CD4-positive, alpha-beta T cell treated with Interleukin-6 for 4 hours (primary cell): ENCODE results near the gene ALPG.
"Not testable (repeated sequence)": the region's sequence is repeated elsewhere in the genome, so short reads cannot be mapped to it uniquely, and the experiment has no call there.

ENCODE experiments used
- DNase-seq: peaks from one replicate; pipeline ENCODE4 v3.0.0-alpha.2; 2020; ENCODE audit warnings: mixed read lengths

Gene ALPG

DNA sequence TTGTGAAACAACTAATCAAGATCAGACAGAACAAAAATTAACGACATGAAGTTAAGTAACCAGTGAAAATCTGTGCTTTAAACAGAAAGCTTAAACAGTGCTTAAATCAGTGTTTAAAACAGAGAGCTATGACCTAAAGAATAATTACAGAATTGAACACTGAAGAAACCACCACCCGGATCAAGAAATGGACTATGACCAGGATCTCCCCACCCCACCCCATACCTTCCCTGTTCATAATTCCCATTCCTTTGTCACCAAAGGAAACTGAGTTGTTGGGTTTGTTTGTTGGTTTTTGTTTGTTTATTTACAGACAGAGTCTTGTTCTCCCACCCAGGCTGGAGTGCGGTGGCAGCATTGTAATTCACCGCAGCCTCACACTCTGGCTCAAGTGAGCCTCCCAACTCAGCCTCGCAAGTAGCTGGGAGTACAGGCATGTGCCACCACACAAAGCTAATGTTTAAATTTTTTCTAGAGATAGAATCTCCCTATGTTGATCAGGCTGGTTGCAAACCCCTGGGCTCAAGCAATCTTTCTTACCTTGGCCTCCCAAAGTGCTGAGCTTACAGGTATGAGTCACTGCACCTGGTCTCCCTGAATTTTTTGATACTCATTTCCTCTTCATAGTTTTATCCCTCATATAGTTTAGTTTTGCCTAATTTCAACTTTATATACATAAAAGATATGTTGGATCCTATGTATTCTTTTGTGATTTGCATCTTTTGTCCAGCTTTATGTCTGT, 8.2 kb upstream of the ALPG start:
- no peak for DNase-seq

DNA sequence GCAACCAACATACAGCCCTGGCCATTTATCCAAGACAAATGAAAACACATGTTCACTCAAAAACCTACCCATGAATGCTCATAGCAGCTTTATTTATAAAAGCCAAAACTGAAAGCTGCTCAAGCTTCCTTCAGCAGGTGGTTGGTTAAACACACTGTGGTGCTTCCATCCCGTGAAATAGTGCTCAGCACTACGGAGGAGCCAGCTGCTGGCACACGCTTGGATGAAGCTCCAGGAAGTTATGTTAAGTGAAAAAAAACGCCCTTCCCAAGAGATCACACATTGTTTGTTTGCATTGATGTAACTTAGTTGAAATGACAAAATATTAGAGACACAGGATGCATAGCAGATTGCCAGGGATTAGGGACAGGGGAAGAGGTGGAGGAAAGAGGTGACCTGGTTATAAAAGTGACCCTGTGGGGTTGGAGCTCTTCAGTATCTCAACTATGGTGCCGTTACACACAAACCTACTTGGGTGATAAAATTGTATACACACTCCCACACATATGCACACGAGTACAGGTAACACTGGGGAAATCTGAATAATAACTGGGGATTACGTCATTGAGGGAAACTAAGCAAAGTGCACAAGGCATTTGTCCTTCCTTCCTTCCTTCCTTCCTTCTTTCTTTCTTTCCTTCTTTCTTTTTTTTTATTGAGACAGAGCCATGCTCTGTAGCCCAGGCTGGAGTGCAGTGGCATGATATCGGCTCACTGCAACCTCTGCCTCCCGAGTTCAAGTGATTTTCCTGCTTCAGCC, 6.2 kb upstream of the ALPG start:
- no peak for DNase-seq

DNA sequence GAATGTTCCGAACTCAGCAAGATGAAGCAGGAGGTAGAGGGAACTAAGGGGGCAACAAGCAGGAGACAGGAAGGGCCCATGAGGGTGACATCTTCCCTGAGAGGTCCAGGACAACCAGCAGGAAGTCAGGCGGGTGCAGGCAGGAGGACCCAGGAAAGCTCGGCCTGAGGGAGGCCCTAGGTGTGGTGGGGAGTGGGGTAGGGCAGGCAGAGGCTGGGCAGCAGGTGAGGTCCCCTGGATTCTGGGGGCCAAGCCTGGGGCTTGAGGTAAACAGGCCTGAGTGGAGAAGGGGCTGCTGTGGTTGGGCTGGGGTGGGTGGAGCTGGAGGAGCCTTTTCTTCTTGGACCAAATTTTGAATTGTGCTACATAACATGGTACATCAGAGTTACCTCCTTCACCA, 4.1 kb upstream of the ALPG start:
- no peak for DNase-seq

DNA sequence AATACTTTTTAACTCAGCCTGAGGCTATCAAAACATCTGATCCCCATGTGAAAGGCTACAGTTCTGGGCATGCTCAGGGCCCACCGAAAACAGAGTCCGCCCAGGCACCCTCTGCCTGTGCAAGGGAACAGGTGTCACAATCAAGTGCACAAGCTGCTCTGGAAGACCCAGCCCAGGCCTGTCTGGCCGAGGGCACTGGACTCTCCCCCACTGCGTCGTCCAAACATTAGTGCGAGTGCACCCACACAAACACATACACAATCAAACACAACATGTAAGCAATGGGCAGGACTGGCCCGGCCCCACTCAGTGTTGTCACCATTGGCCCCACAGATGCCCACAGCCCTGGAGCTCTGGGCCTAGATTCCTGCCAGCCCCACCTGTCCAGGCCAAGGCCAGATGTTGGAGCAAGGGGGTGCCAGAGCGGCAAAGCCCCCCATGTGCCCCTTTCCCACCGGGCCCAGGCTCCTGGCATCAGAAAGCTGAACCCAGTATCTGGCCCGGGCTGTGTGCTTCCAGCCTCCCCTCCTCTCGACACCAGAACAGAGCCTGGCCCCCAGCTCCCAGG, 617 bp upstream of the ALPG start:
- no peak for DNase-seq

DNA sequence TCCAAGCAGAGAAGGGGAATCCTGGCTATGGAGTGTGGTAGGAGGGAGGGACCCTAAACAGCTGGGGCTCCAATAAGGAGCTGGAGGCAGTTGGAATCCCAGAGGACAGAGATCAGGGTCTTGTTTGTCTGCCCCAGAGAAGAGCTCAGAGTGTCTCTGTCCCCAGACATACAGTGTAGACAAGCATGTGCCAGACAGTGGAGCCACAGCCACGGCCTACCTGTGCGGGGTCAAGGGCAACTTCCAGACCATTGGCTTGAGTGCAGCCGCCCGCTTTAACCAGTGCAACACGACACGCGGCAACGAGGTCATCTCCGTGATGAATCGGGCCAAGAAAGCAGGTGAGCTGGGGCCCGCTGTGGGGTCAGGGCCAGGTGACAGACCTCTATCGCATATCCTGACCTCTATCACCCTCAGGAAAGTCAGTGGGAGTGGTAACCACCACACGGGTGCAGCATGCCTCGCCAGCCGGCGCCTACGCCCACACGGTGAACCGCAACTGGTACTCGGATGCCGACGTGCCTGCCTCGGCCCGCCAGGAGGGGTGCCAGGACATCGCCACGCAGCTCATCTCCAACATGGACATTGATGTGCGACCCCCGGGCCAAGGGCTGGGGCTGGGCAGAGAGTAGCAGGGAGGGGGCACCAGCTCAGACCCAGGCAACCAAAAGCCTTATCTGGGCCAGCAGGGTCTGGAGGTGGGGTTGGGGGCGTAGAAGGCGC, 945 bp downstream of the ALPG start:
- DNase-seq = not testable (repeated sequence)

DNA sequence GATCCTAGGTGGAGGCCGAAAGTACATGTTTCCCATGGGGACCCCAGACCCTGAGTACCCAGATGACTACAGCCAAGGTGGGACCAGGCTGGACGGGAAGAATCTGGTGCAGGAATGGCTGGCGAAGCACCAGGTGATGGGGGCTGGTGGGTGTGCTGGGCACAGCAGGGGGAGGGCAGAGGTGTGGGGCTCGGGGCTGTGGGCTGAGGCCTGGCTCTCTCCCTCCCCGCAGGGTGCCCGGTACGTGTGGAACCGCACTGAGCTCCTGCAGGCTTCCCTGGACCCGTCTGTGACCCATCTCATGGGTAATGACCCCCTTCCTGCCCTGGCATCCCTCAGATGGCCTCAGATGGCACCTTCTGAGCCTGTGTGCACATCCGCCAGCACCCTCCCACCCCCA, 1.6 kb downstream of the ALPG start:
- not testable (repeated sequence) for DNase-seq

DNA sequence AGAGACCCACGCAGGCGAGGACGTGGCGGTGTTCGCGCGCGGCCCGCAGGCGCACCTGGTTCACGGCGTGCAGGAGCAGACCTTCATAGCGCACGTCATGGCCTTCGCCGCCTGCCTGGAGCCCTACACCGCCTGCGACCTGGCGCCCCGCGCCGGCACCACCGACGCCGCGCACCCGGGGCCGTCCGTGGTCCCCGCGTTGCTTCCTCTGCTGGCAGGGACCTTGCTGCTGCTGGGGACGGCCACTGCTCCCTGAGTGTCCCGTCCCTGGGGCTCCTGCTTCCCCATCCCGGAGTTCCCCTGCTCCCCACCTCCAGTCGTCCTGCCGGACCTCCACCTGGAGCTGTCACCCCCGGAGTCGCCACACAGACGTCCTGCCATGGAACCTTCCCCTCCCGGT, 3.0 kb downstream of the ALPG start:
- not testable (repeated sequence) for DNase-seq

DNA sequence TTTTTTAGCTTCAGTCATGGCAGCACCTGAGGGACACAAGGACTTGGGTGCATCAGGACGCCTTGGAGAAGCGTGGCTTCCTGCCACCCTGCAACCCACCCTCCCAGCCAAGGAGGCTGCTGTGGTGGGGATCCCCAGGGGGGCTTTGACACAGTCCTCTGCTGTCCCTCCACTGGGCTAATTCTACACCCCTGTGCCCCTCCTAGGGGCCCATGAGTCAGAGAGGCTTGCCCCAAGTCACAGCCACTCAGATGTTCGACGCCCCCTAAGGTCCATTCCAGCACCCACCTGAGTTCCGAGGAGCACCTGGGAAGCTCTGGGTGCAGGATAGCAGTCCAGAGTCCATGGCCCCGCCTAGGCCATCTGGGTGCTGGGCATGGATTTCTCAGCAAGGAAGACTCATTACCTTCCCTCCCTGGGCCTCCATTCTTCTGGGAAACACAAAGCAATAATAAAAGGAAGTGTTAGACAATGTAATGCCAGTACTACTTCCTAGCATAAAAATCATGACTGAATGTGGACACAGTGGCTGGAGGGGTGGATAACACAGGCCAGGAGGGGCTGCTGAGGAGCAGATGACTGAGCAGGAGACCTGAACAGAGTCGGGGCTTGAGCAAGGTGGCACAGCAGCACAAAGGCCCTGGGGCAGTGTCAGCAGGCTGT, 3.7 kb downstream of the ALPG start:
- DNase-seq = no peak

DNA sequence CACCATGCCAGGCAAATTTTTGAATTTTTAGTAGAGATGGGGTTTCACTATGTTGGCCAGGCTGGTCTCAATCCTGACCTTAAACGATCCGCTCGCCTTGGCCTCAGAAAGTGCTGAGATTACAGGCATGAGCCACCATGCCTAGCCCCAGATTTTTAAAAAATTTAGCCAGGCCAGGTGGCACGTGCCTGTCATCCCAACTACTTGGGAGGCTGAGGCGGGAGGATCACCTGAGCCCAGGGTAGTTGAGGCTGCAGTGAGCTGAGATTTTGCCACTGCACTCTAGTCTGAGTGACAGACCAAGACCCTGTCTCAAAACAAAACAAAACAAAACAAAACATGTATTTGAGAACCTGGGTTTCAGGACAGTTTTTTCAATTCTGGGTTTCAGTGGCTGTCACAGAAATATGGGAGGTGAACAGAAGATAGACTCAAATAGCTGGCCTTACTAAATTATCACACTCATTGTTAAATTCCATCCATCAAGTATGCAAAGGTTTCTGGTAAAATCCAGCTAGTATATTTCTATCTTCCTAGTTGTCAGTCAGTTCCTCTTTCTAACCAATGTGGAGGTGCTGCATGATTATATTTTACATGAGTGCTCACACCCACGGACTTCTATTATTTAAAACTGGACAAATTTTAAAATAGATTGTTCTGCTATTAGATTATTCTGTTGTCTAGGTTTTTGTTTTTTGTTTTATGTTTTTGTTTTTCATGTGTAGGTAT, 5.4 kb downstream of the ALPG start:
- DNase-seq = no peak

DNA sequence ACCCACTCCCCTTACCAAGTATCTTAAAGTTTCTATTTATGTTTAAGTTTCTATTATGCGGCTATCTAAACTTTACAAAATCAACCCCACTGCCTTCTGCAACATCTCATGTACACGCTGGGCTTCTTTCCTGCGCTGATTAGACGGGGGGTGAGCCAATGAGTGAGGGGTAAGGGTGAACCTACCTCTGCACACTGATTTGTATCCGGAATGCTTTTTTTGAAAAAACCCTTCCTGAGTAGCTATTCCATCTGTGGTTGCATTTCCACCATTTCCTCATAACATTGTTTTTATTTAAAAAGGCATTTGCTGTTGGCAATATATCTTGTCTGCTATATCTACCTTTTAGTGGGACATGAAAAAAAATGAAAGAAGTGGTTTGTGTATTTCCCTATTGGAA, 6.3 kb downstream of the ALPG start:
- DNase-seq = no peak

DNA sequence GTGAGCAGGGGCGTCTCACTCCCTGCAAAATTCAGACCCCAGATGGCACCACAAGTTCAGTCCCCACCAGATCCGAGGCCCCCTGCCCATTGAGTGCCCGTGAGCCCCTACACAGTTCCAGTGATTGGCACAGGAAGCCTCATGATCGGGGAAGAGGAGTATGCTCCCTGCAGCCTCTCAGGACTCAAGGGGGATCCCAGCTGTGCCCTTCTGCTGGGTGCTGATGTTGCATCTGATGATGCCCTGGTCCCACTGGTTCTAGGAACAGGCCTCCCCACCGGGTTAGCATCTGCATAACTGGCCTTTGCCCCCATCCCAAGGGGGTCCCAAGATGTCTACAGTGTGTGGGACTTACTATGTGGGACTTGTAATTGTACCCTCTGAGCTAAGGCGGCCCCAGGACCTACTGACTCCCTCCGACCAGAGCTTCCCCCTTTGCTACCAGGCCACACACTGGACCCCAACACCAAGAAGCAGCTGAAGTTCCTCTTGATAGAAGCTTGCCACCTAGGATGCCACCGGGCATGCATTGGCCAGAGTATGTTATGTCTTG, 8.6 kb downstream of the ALPG start:
- no peak for DNase-seq

DNA sequence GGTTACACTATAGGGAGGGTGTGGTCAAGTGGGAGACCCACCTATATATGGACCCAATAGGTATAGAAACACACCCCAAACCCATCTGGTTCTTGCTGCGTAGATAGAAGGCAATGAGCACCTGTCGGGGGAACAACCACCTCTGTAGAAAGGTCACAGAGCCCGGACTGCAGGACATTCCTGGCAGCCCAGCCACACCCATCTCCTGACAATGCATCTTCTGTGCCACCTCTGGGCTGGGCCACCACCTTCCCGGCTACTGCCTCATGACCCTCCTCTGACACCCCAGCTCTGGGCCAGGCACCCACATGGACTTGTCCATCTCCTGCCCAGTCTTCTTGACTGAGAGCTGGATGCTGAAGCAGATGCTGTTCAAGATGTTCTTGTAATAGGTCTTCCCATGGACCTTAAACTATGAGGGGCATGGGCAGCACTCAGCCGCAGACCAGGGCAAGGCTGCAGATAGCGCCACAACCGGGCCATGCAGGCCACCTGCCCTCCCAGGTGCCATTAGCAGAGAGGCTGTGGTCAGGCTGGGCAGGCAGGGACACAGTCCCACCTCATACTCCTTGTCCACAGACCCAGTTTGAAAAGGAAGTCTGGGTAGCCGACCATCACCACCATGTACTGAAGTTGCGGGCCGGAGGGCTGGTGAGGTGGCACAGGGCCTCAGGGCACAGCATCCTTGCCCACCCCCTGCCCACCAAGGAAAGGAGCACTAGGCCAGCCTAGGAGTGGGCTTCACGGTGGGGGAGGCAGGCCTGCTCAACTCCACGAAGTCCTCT, 9.3 kb downstream of the ALPG start:
- no peak for DNase-seq

DNA sequence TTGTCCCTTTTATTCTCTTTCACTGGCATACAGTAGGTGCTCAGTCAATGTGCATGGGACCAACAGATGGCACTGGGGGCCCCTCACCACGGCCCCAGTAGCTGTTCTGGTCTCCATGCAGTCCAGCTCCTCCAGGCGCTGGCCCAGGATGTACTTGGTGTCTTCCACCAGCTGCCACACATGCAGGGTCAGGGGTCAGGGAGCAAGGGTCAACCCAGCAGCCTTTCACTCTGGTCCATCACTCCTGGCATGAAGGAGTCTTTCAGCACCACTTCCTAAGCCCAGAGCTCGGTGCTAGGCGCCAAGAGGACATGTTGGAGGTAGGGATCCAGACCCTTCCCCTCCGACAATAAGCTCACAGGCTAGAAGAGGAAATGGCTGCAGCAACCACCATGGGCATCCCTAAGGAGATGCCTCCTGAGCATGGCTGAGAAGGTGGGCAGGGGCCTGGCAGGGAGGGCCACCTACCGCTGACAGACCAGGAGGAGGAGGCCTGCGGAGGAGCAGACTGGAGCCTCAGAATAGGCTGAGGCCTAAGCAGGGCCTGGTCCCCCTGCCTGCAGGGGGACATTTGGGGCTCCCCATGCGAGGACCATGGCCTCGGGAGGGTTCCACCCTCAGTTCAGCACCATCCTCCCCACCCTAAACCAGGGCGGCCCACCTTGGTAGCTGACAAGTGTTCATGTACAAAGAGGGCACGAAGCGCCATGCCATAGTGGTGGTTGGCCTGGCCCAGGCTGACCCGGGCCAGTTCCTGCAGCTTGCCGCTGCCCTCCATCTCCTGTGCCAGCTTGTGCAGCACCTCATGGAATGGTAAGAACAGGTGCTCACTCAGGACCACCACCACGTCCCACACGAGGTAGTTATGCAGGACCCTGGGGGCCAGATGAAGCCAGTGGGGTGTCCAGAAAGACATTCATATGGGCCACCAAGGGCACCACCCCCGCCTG, 10.2 kb downstream of the ALPG start:
- no peak for DNase-seq

DNA sequence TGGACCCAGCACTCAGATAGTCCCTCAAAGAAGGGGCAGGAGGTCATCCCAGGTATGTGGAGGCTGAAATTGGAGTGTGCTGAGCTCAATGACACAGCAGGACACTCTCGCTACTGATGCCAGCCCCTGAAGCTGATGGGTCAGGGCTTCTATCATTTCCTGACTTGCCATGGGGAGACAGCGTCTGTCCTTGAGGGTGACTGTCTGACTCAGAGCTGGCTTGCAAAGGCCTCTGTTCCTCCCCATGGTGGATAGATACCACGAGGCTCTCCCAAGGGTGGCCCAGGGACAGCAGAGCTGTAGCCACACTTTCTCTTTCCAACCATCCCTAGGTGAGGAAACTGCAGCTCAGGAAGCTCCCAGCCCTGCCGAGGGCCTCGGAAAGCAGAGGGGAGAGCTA, 10.8 kb downstream of the ALPG start:
- no peak for DNase-seq

DNA sequence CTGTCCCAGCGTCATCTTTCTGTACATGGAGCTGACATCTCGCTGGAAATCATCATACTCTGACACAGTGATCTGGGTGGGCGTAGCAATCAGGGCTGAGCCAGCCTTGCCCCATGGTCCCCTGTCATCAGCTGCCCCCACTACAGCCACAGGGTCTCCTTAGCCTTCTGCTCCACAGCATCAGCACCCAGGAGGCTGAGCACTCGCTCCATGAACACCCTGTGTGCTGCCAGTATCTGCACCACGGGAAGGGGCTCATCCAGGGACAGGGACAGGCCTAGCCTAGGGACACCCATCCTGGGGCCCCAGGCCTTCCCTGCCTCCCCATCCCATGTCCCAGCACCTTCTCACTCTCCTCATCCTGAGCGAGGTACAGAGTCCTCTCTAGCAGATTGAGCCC, 11.4 kb downstream of the ALPG start:
- no peak for DNase-seq

DNA sequence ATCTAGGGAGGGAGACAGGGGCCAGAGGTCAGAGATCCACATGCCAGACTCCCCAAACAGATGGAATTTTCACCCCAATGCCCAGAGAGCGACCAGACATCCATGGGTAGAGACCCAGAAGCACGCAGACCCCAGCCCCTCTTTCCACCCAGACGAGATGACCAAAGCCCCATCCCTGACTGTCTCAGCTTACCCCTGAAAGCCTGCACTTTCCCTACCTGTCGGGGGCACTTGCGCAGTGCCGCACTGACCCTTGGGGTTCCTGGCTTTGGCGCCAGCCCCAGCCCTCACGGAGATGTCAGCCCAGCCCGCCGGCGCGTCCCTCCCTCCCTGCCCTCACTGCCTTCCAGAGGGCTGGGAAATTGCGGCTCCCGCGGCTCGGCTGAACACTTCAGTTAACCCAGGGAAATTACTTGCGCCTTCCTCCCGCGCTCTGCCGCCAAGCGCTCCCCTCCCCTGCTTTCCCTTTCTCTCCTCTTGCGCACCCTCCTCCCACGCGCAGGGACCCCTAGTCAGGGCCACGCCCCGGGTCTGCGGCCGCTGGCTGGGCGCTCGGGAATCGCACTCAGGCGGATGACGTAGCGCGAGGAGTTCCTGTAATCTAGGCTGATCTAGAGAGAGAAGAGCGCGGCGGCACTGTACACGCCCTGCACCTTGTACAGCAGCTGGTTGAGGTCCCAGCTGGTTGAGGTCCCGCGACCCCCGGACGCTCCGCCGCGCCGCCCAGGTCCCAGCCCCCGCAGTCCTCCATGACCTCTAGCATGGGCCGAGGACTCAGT, 12.0 kb downstream of the ALPG start:
- no peak for DNase-seq

DNA sequence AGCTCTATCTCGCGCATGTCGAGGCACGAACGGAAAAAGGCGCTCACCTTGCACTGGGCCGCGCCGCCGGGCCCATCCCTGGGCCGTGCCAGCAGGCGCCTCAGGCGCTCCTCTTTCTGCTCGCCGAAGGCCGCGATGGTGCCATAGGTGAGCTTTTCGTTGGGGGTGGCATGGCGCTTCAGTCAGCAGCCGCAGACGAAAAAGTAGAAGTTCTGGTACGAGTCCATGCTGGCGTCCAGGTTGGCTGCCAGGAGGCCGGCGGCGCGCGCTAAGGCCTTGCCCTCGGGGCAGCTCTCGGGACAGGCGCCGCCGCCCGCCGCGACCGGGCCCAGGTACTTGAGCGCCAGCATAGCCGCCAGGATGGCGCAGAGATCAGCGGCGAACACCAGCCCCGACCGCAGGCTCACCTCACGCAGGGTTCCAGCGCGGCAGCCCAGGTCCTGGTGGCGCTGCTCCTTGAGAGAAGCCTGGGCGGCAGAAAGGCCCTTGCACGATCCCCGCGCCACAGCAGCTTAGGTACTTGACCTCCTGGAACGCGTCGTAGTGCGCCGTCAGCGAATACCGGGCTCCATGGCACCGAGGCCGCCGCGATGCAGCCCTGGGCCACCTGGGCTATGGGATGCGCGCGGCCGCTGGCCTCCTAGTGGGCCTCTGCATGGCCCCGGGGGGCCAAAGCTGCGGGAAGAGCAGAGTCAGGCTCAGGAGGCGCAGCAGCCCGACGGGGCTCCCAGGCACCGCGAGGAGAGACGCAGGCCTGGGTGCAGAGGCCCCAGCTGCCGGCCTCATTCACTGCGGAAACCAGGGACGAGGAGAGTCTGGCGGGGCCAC, 12.8 kb downstream of the ALPG start:
- DNase-seq = no peak

DNA sequence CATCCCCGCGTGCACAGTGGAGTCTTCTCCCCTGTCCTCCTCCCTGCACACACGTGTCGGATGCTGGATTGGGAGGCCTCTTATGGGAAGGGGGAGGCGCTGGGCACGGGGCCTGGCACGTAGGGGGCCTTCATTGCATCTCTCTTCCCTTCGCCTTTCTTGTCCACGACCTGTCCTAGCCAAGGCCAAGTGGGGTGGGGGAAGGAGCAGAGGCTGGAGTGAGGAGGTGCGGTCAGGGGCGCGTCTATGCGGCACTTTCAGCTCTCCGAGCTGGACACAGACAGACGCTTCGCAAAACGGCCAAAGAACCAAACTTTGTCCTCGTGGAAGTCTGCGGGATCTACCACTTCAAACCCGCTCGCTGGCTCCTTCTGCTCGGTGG, 13.4 kb downstream of the ALPG start:
- no peak for DNase-seq
